Keratinocyte (primary cell): ENCODE data around the gene ALB. TPM values are rescaled to one million over a fixed set of nuclear protein-coding genes. Genes with fewer than 3 reads are reported as not detected.

Source experiments
- DNase-seq: peaks from one replicate; pipeline ENCODE4 v3.0.0-alpha.2; 2011; ENCODE audit warnings: low read depth, missing footprints, low spot score
- FAIRE-seq: peaks from 2 replicates; lab custom pipeline; 2011; peaks lifted over from hg19 to GRCh38; lab: Jason Lieb, UNC
- H2AFZ ChIP-seq: 2 replicates; pipeline ENCODE4 v1.6.0; 2012; ENCODE audit warnings: low read length, control low read depth, inconsistent platforms; ENCODE audit not compliant: control insufficient read depth
- H3K27ac ChIP-seq: 2 replicates; pipeline ENCODE4 v1.5.1; 2011; ENCODE audit warnings: low read length; ENCODE audit not compliant: control insufficient read depth, insufficient read depth
- H3K27me3 ChIP-seq: 3 replicates; pipeline ENCODE4 v1.6.0; 2011; ENCODE audit warnings: low read length; ENCODE audit not compliant: control insufficient read depth, insufficient read depth; ENCODE audit errors: extremely low read depth
- H3K36me3 ChIP-seq, 2 experiments: 2 replicates in 1 of 2; 3 replicates in 1 of 2; pipeline ENCODE4 v1.5.1; 2011; ENCODE audit warnings: low read length in 2 of 2, mild to moderate bottlenecking in 1 of 2; ENCODE audit not compliant: control insufficient read depth in 2 of 2, insufficient read depth in 2 of 2; ENCODE audit errors: extremely low read depth in 1 of 2
- H3K4me1 ChIP-seq: 3 replicates; pipeline ENCODE4 v1.5.1; 2011; ENCODE audit warnings: low read length; ENCODE audit not compliant: control insufficient read depth, insufficient read depth; ENCODE audit errors: extremely low read depth
- H3K4me2 ChIP-seq: 3 replicates; pipeline ENCODE4 v1.6.0; 2011; ENCODE audit warnings: low read depth, low read length; ENCODE audit not compliant: control insufficient read depth, insufficient read depth; ENCODE audit errors: extremely low read depth
- H3K4me3 ChIP-seq, 3 experiments: fragments of 200-600 bp in 1 of 3; sonication (generic) in 1 of 3; 2 replicates in 2 of 3; 3 replicates in 1 of 3; pipeline ENCODE4 v1.5.1; 2011 to 2016; ENCODE audit warnings: low read length in 3 of 3, mild to moderate bottlenecking in 3 of 3, control low read depth in 2 of 3, inconsistent platforms in 1 of 3, low read depth in 1 of 3, mixed read lengths in 1 of 3, mixed run types in 1 of 3, moderate library complexity in 1 of 3; ENCODE audit not compliant: control insufficient read depth in 2 of 3, insufficient read depth in 2 of 3; ENCODE audit errors: extremely low read depth in 1 of 3
- H3K79me2 ChIP-seq: 2 replicates; pipeline ENCODE4 v1.6.0; 2012; ENCODE audit warnings: low read length; ENCODE audit not compliant: control insufficient read depth, insufficient read depth
- H3K9ac ChIP-seq: 3 replicates; pipeline ENCODE4 v1.6.0; 2011; ENCODE audit warnings: low read length; ENCODE audit not compliant: control insufficient read depth, insufficient read depth; ENCODE audit errors: extremely low read depth
- H3K9me1 ChIP-seq: 3 replicates; pipeline ENCODE4 v1.6.0; 2011; ENCODE audit warnings: low read length; ENCODE audit not compliant: control insufficient read depth, insufficient read depth; ENCODE audit errors: extremely low read depth
- H3K9me3 ChIP-seq: 2 replicates; pipeline ENCODE4 v1.5.1; 2012; ENCODE audit warnings: low read depth, low read length; ENCODE audit not compliant: control insufficient read depth
- H4K20me1 ChIP-seq: 3 replicates; pipeline ENCODE4 v1.6.0; 2011; ENCODE audit warnings: low read length; ENCODE audit not compliant: control insufficient read depth, insufficient read depth; ENCODE audit errors: extremely low read depth
- EZH2 ChIP-seq: IDR thresholded peaks from one replicate; pipeline ENCODE4 v1.6.1; 2012; ENCODE audit warnings: inconsistent platforms, mild to moderate bottlenecking, low read length, moderate library complexity
- dilution Hi-C: fragments of 300-500 bp; cut with MboI; formaldehyde crosslinking; loops from one replicate; pipeline ENCODE4 v1.7.0; 2020; ENCODE audit warnings: low sequenced_read_pairs; ENCODE audit not compliant: extremely low pct_ligation_motif_present
- polyA plus RNA-seq, 5 experiments: library from polyadenylated mRNA; depleted of rRNA in 3 of 5; stranded (reverse) in 3 of 5; stranded (forward) in 1 of 5; unstranded in 1 of 5; fragments of >200 nt; gene quantifications; 1 replicate in 1 of 5; 2 replicates in 3 of 5; 3 replicates in 1 of 5; pipeline versions ENCODE4 v1.2.1 to v1.2.3, GENCODE V29; 2011 to 2012; ENCODE audit warnings: missing spikeins in 2 of 5, low read depth in 1 of 5, low replicate concordance in 1 of 5
- TF ChIP-seq, protein P1 (sequence below), 3 experiments: IDR thresholded peaks in 1 of 3; conservative IDR thresholded peaks in 1 of 3; optimal IDR thresholded peaks in 1 of 3; 2 replicates in 2 of 3; 3 replicates in 1 of 3; pipeline versions ENCODE3 to v1.5.1; 2011; ENCODE audit warnings: low read length in 3 of 3, mild to moderate bottlenecking in 3 of 3, moderate library complexity in 2 of 3, control low read depth in 1 of 3, inconsistent platforms in 1 of 3; ENCODE audit not compliant: insufficient read depth in 2 of 3; ENCODE audit errors: extremely low read depth in 1 of 3

Gene ALB
- polyA plus RNA-seq, 1 donor (not counting 4 experiments of a cell fraction or from before 2014, with no cell fraction given), result not detected

DNA sequence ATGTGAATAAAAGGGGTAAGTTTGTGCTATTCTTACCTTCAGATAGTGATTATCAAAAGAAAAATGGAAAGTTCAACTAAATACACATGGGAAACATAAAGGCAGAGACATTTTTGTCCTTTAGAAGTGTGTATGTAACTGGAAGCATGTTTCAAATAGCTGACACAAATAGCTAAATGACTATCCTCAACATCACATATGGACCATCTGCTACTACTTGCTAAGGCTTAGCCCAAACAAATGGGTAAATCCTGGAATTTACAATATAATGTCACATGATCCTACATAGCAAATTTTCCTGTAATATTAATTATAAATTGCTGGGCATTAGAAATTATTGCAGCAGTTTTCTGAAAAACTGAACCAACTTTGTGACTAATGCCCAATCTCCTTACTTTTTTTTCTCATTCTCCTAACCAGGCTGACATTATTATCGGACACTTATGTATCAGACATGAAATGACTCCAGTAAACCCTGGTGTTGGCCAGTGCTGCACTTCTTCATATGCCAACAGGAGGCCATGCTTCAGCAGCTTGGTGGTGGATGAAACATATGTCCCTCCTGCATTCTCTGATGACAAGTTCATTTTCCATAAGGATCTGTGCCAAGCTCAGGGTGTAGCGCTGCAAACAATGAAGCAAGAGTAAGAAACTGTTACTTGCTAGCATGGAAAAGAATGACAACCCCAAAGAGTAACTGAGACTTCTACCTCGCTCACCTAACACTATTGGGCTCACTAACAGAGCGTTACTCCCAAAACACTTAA is 48.1 kb downstream of the ALB start:
- FAIRE-seq (peak; percentile 62), DNase-seq (no peak)
- no peaks in the 10 kb centered on the region for H3K9me3 ChIP-seq
- H2AFZ ChIP-seq, result no peak overlapping the region
- TF ChIP-seq, protein P1, sequence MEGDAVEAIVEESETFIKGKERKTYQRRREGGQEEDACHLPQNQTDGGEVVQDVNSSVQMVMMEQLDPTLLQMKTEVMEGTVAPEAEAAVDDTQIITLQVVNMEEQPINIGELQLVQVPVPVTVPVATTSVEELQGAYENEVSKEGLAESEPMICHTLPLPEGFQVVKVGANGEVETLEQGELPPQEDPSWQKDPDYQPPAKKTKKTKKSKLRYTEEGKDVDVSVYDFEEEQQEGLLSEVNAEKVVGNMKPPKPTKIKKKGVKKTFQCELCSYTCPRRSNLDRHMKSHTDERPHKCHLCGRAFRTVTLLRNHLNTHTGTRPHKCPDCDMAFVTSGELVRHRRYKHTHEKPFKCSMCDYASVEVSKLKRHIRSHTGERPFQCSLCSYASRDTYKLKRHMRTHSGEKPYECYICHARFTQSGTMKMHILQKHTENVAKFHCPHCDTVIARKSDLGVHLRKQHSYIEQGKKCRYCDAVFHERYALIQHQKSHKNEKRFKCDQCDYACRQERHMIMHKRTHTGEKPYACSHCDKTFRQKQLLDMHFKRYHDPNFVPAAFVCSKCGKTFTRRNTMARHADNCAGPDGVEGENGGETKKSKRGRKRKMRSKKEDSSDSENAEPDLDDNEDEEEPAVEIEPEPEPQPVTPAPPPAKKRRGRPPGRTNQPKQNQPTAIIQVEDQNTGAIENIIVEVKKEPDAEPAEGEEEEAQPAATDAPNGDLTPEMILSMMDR (optimal IDR thresholded peaks at IDR 0.05 in 1 of 3, IDR thresholded peaks at IDR 0.05 in 1 of 3, conservative IDR thresholded peaks at IDR 0.05 in 1 of 3; ENCODE audit: extremely low read depth in 1 of 3, insufficient read depth in 2 of 3, low read length in 3 of 3), result no peak
- TF ChIP-seq EZH2, result no peak
- H3K36me3 ChIP-seq, result no peaks in the 10 kb centered on the region
- peaks cover 42% of the 10 kb centered on the region for H3K4me1 ChIP-seq
- dilution Hi-C loops, result no loop called here
- H4K20me1 ChIP-seq, result no peaks in the 10 kb centered on the region
- no peaks in the 10 kb centered on the region for H3K79me2 ChIP-seq
- no peak overlapping the region for H3K4me2 ChIP-seq
- H3K9me1 ChIP-seq, result no peaks in the 10 kb centered on the region
- no peaks in the 10 kb centered on the region for H3K27me3 ChIP-seq
- H3K9ac ChIP-seq, result no peak overlapping the region
- no peak overlapping the region for H3K4me3 ChIP-seq
- no peak overlapping the region for H3K27ac ChIP-seq

DNA sequence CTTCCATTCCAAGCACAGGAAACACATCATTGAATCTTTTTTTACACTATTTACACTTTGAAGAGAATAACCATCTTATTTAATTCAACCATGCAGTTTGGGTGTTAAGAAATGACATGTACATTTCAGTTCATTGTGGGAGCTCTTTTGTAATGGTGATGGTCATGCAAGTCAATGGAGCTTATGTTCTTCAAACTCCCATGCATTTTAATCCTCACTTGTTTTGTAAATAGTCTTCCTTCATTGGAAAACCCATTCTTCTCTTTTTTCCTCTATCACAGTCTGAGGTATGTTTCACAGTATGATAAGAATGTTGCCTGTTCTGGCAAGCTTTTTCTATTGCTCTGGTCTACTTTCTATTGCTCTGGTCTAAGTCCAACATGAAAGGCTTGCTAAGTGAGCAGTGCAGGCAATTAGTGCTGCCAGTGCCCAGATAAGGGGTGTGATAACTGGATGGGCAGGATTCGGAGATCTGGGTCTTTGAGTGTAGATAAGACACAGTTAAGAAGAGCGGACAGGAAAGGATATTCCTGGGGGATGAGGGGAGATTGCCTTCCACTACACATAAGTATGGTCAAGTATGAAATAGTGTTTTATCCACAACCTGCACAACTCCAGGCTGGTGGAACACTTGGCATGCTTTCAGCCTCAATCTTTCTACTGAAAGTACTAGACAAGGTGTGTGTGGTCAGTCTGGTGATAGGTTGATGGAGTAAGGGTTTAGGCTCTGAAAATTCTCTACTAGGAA is 49.0 kb downstream of the ALB start:
- Histone ChIP-seq H3K27ac (no peak overlapping the region), H3K4me2 (peak overlapping the region; percentile 42), H2AFZ (peak overlapping the region; percentile 85), H3K9me3 (no peaks in the 10 kb centered on the region), H3K4me3 (no peak overlapping the region), H3K79me2 (no peaks in the 10 kb centered on the region), H3K9me1 (no peaks in the 10 kb centered on the region), H3K4me1 (peaks cover 34% of the 10 kb centered on the region), H3K27me3 (no peaks in the 10 kb centered on the region), H4K20me1 (no peaks in the 10 kb centered on the region), H3K9ac (no peak overlapping the region), H3K36me3 (no peaks in the 10 kb centered on the region)
- TF ChIP-seq, protein P1 (optimal IDR thresholded peaks at IDR 0.05 in 1 of 3, IDR thresholded peaks at IDR 0.05 in 1 of 3, conservative IDR thresholded peaks at IDR 0.05 in 1 of 3; ENCODE audit: extremely low read depth in 1 of 3, insufficient read depth in 2 of 3, low read length in 3 of 3), result no peak
- TF ChIP-seq EZH2, result no peak
- dilution Hi-C loops, result no loop called here
- FAIRE-seq (peak; percentile 86), DNase-seq (no peak)
